ENCODE results near the gene TCF4. TPM values are rescaled to one million over a fixed set of nuclear protein-coding genes. Genes with fewer than 3 reads are reported as not detected.
A peak's percentile ranks its signal among the peaks of the same experiment; 100 is the strongest.

TCF4 gene
- total RNA-seq, 1 experiment from 2014 or later = 37.3 TPM

GRCh38 chr18:55244546-55244945 lies 343.4 kb downstream of the TCF4 start:
- peaks cover 29% of the 10 kb centered on the region for H3K4me1 ChIP-seq
- H3K36me3 ChIP-seq = 0 out of 2 replicates have a peak, but pooled peaks cover 2% of the 10 kb centered on the region
- H3K27ac ChIP-seq = no peak overlapping the region

DNA sequence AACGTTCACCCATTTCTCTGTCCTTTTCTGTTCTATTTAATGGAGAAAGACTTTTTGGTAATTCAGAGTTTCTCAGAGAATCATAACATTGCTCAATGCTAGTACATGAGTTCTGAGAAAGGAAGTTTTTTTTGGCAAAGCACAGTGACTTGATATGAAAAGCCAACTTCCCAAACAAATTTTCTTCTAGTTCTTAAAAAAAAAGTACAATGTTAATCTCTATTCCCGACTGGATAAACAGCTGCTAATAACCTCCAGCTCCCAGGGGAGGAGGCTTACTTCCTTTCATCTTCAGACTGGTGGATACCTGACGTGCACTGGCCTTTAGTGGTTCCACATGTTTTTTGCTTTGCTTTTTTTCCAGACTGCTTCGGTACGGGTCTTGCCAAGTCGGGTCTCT lies 344.1 kb downstream of the TCF4 start:
- H3K27ac ChIP-seq = no peak overlapping the region
- H3K9me3 ChIP-seq (replicated peaks) = no peaks in the 10 kb centered on the region
- DNase-seq = peak; percentile 10 to 40
- no peak overlapping the region for H3K4me3 ChIP-seq
- H3K4me1 ChIP-seq = peaks cover 29% of the 10 kb centered on the region
- H3K36me3 ChIP-seq = 0 out of 2 replicates have a peak, but pooled peaks cover 2% of the 10 kb centered on the region
- H3K27me3 ChIP-seq = no peaks in the 10 kb centered on the region

More at GRCh38 chr18:55244546-55244945, 343.4 kb downstream of the TCF4 start:
- H3K4me3 ChIP-seq = no peak overlapping the region
- no peaks in the 10 kb centered on the region for H3K27me3 ChIP-seq
- peak in 1 of 2 experiments; percentile 35 for DNase-seq
- no peaks in the 10 kb centered on the region for H3K9me3 ChIP-seq (replicated peaks)

DNA sequence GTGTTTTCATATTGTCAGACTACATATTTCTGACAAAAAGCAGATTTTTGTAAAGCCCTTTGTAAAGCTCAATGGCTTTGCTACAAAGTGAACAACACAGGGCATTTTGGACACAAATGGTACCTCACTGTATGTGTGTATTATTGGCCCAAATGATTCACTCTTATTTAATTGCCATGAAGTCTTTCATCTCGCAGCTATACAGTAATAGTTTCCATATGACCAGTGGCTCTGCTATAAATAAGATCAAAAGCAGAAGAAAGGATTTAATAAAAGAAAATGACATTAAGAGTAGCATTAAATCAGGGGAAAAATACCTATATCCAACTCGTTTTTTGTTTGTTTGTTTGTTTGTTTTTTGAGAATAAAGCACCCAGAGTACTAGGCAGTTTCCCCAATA lies 344.7 kb downstream of the TCF4 start:
- H3K27me3 ChIP-seq = no peaks in the 10 kb centered on the region
- H3K4me3 ChIP-seq = no peak overlapping the region
- H3K36me3 ChIP-seq = 0 out of 2 replicates have a peak, but pooled peaks cover 2% of the 10 kb centered on the region
- no peaks in the 10 kb centered on the region for H3K9me3 ChIP-seq (replicated peaks)
- peaks cover 29% of the 10 kb centered on the region for H3K4me1 ChIP-seq
- no peak for DNase-seq
- no peak overlapping the region for H3K27ac ChIP-seq

DNA sequence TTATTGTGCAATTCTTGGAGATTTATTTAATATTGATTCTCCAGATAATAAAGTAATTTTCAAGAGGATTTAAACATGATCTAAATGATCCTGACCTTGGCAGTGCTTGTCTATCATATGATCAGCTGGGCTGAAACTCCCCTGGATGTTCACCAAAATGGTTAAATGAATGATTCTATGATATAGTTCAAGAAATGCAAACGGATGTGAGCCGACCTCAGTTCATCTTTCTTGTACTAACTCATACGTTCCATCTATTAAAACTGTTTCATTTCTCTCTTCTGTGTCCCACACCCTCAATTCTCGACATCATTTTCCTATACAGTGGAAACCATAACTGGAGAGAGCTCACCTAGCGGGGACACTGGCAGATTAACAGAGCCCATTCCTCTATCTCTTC lies 347.0 kb downstream of the TCF4 start:
- H3K36me3 ChIP-seq = 0 out of 2 replicates have a peak, but pooled peaks cover 2% of the 10 kb centered on the region
- no peak overlapping the region for H3K4me3 ChIP-seq
- H3K9me3 ChIP-seq (replicated peaks) = no peaks in the 10 kb centered on the region
- no peak for DNase-seq
- H3K4me1 ChIP-seq = peaks cover 29% of the 10 kb centered on the region
- no peaks in the 10 kb centered on the region for H3K27me3 ChIP-seq
- H3K27ac ChIP-seq = no peak overlapping the region

- Histone ChIP-seq H3K27ac (no peak overlapping the region), H3K4me1 (peaks cover 23% of the 10 kb centered on the region), H3K27me3 (no peaks in the 10 kb centered on the region), H3K4me3 (no peak overlapping the region), H3K9me3 (replicated peaks) (no peaks in the 10 kb centered on the region), H3K36me3 (0 out of 2 replicates have a peak, but pooled peaks cover 2% of the 10 kb centered on the region)
- no peak for DNase-seq
These were observed 348.3 kb downstream of the TCF4 start for GRCh38 chr18:55239740-55240139.

DNA sequence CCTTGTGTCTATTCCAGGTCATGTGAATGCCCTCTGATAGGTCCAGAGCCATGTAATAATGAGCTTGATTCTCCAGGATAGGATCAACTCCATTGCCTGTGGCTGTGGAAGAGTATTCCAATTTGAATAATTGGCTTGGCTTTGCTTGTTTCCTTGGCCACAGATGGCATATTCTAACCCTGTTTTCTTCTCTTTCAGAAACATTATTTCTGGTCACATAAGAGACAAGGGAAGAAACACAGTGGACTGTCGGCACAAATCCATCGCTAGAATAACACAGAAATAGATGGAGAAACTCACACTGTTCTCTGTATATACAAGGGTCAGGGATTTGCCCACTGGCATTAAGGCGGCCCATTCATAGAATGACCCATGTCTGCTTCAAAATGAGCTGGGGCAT lies 350.3 kb downstream of the TCF4 start:
- no peak for DNase-seq
- H3K4me1 ChIP-seq = 0 out of 2 replicates have a peak, but pooled peaks cover 10% of the 10 kb centered on the region
- no peaks in the 10 kb centered on the region; the same call in 1 of the 2 replicates for H3K36me3 ChIP-seq
- H3K9me3 ChIP-seq (replicated peaks) = no peaks in the 10 kb centered on the region
- no peak overlapping the region for H3K27ac ChIP-seq
- H3K4me3 ChIP-seq = no peak overlapping the region
- H3K27me3 ChIP-seq = no peaks in the 10 kb centered on the region

DNA sequence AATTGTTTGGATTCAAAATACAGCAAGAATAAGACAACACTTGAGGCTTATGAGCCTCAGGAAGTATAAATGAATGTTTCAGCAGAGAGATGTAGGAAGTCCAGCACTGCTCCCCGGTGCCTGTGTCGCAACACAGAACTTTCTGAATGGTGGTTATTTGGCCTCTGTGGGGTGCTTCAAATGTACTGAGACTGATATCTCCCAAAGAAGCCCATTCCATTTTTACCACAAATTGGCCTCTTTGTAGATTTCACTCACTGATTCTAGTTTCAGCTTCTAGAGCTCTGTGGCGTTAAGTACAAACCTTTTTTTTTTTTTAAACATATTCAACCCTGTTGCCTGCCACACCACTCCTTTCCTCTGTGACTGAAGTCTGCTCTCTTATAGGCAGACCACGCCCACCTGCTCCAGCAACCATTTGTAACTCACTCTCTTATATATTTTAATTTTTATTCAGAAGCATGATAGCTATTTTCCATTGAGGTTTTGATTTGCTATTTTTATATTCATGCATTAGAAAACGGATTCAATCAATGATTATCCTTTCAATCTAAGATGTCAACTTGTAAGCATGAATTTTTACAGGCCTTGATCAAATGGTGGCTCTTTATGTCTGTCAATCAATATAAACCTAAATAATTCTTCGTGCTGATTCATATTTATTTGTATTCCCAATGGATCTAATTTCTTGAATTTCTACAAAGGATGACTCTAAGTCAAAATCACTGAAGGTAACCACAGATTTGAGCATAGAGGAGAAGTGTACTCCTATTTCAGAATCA lies 351.7 kb downstream of the TCF4 start:
- H3K27ac ChIP-seq = no peak overlapping the region

GRCh38 chr18:55235094-55235461 lies 352.9 kb downstream of the TCF4 start:
- no peak overlapping the region for H3K27ac ChIP-seq
- H3K4me3 ChIP-seq = no peak overlapping the region
- no peak for DNase-seq
- H3K4me1 ChIP-seq = 0 out of 2 replicates have a peak, but pooled peaks cover 4% of the 10 kb centered on the region
- H3K9me3 ChIP-seq (replicated peaks) = no peaks in the 10 kb centered on the region
- peaks cover 4% of the 10 kb centered on the region; the same call in 1 of the 2 replicates for H3K36me3 ChIP-seq
- H3K27me3 ChIP-seq = no peaks in the 10 kb centered on the region

More for the DNA sequence above, 351.7 kb downstream of the TCF4 start:
- 0 out of 2 replicates have a peak, but pooled peaks cover 10% of the 10 kb centered on the region for H3K4me1 ChIP-seq
- H3K36me3 ChIP-seq = peaks cover 4% of the 10 kb centered on the region; the same call in 1 of the 2 replicates
- no peaks in the 10 kb centered on the region for H3K27me3 ChIP-seq
- no peak for DNase-seq
- H3K4me3 ChIP-seq = no peak overlapping the region
- no peaks in the 10 kb centered on the region for H3K9me3 ChIP-seq (replicated peaks)

DNA sequence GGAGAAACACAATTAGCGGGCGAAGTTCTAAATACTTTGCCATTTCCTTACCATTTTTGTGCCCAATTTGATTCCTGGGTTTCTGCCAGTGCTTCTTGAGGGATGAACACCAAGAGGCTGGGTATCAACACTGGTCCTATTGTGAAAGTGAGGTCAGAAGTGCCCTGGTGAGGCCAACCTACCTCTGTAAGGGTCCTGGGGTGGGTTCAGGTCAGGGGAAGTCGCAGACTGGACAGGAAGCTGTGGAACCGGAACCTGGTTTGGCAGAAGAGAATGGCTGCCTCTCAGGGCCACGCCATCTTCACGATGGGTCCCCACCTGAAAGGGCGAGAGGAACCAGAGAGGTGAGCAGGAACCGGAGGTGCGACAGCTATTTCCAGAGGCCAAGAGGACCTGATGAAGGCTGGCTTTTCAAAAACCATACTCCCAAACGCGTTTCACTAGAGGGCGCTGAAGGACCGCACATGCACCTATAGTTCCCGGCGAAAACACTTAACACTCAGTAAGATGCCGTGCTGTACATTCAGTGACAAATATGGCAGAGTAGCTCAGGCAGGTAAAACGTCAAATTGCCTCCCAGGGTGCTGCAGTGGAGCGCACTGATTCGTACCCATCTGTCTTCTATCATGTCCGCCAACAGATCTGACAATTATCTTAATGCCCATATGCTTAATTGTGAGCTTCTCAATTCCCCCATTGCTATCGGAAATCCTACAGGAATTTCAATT lies 353.5 kb downstream of the TCF4 start:
- Histone ChIP-seq H3K9me3 (replicated peaks) (no peaks in the 10 kb centered on the region), H3K27me3 (no peaks in the 10 kb centered on the region), H3K27ac (no peak overlapping the region), H3K4me1 (no peaks in the 10 kb centered on the region), H3K4me3 (no peak overlapping the region), H3K36me3 (peaks cover 4% of the 10 kb centered on the region; the same call in 1 of the 2 replicates)
- peak; percentile 41 to 79 for DNase-seq

GRCh38 chr18:55233857-55234256 lies 354.1 kb downstream of the TCF4 start:
- Histone ChIP-seq H3K4me3 (no peak overlapping the region), H3K36me3 (peaks cover 4% of the 10 kb centered on the region; the same call in 1 of the 2 replicates), H3K4me1 (no peaks in the 10 kb centered on the region), H3K27ac (no peak overlapping the region), H3K27me3 (no peaks in the 10 kb centered on the region), H3K9me3 (replicated peaks) (no peaks in the 10 kb centered on the region)
- no peak for DNase-seq

- DNase-seq = no peak
- no peaks in the 10 kb centered on the region for H3K27me3 ChIP-seq
These were observed 355.5 kb downstream of the TCF4 start for GRCh38 chr18:55232506-55232905.

DNA sequence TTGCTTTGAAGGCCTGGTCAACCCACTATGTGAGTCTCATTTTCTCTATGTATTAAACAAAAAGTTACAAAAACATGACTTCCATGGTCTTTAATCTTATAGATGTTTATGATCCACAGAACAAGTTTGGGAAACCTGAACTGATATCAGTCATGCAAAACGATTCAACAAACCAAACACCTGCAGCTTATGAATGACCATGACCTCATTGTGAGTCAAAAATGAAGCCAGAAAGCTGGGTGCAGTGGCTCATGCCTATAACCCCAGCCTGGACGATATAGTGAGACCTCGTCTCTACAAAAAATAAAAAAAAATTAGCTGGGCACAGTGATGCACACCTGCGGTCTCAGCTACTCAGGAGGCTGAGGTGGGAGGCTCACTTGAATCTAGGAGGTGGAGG lies 358.3 kb downstream of the TCF4 start:
- no peak overlapping the region for H3K27ac ChIP-seq
- H3K4me1 ChIP-seq = no peaks in the 10 kb centered on the region
- no peak for DNase-seq
- peaks cover 8% of the 10 kb centered on the region; the same call in 1 of the 2 replicates for H3K36me3 ChIP-seq
- H3K9me3 ChIP-seq (replicated peaks) = no peaks in the 10 kb centered on the region
- H3K4me3 ChIP-seq = no peak overlapping the region
- no peaks in the 10 kb centered on the region for H3K27me3 ChIP-seq

More at GRCh38 chr18:55232506-55232905, 355.5 kb downstream of the TCF4 start:
- no peaks in the 10 kb centered on the region for H3K9me3 ChIP-seq (replicated peaks)
- H3K4me3 ChIP-seq = no peak overlapping the region
- H3K36me3 ChIP-seq = peaks cover 8% of the 10 kb centered on the region; the same call in 1 of the 2 replicates
- H3K27ac ChIP-seq = no peak overlapping the region
- H3K4me1 ChIP-seq = no peaks in the 10 kb centered on the region

GRCh38 chr18:55228707-55229106 lies 359.3 kb downstream of the TCF4 start:
- Histone ChIP-seq H3K36me3 (0 out of 2 replicates have a peak, but pooled peaks cover 8% of the 10 kb centered on the region), H3K9me3 (replicated peaks) (no peaks in the 10 kb centered on the region), H3K4me3 (no peak overlapping the region), H3K27ac (no peak overlapping the region), H3K27me3 (no peaks in the 10 kb centered on the region), H3K4me1 (no peaks in the 10 kb centered on the region)
- DNase-seq = no peak

- Histone ChIP-seq H3K27ac (no peak overlapping the region), H3K4me1 (no peaks in the 10 kb centered on the region), H3K36me3 (0 out of 2 replicates have a peak, but pooled peaks cover 8% of the 10 kb centered on the region), H3K27me3 (no peaks in the 10 kb centered on the region), H3K4me3 (no peak overlapping the region), H3K9me3 (replicated peaks) (no peaks in the 10 kb centered on the region)
- no peak for DNase-seq
These were observed 359.8 kb downstream of the TCF4 start for GRCh38 chr18:55228191-55228590.

- H3K9me3 ChIP-seq (replicated peaks) = no peaks in the 10 kb centered on the region
- H3K4me3 ChIP-seq = no peak overlapping the region
- H3K27me3 ChIP-seq = no peaks in the 10 kb centered on the region
- H3K27ac ChIP-seq = no peak overlapping the region
- H3K4me1 ChIP-seq = no peaks in the 10 kb centered on the region
- 0 out of 2 replicates have a peak, but pooled peaks cover 8% of the 10 kb centered on the region for H3K36me3 ChIP-seq
- no peak for DNase-seq
These were observed 360.2 kb downstream of the TCF4 start for GRCh38 chr18:55227771-55228170.

All from SJCRH30 (cell line).